Measurements from ENCODE around the gene AVEN.

GRCh38 chr15:34027606-34028005 lies 11.4 kb downstream of the AVEN start:
- TF ChIP-seq EZH2 (IDR thresholded peaks at IDR 0.05; ENCODE audit: low read length) (no peak), CTCF (optimal IDR thresholded peaks at IDR 0.05 in 1 of 3, IDR thresholded peaks at IDR 0.05 in 1 of 3, conservative IDR thresholded peaks at IDR 0.05 in 1 of 3; ENCODE audit: extremely low read depth in 1 of 3, insufficient read depth in 2 of 3, low read length in 3 of 3) (no peak)
